HG03175 (cell line): ENCODE data around the gene KLHL10.

Experiments used
- ATAC-seq: cut with Tn5 transposase; IDR thresholded peaks from one replicate; pipeline ENCODE4 v1.9.1; 2021; ENCODE audit warnings: mild to moderate bottlenecking, moderate library complexity; ENCODE audit not compliant: unreplicated experiment

The KLHL10 gene

GRCh38 chr17:41837761-41838538 lies at the start of gene KLHL10:
Gene KLHL10 (plus strand): TSS chr17:41837825. CDS start chr17:41837933, 108 bp downstream.
- ATAC-seq, result no peak

- ATAC-seq, result no peak
Observed at GRCh38 chr17:41792845-41793783, 44.5 kb upstream of the KLHL10 start.

GRCh38 chr17:41793784-41794539 lies 43.7 kb upstream of the KLHL10 start:
- ATAC-seq, result no peak

GRCh38 chr17:41794540-41794975 lies 43.1 kb upstream of the KLHL10 start:
- ATAC-seq, result no peak

- no peak for ATAC-seq
Observed at GRCh38 chr17:41796121-41796895, 41.3 kb upstream of the KLHL10 start.

GRCh38 chr17:41797377-41797776 lies 40.2 kb upstream of the KLHL10 start:
- ATAC-seq, result no peak

- no peak for ATAC-seq
Observed at GRCh38 chr17:41799366-41799765, 38.3 kb upstream of the KLHL10 start.

GRCh38 chr17:41800601-41801373 lies 36.8 kb upstream of the KLHL10 start:
- no peak for ATAC-seq

- no peak for ATAC-seq
Observed at GRCh38 chr17:41801374-41802271, 36.0 kb upstream of the KLHL10 start.

- ATAC-seq, result no peak
Observed at GRCh38 chr17:41803049-41804020, 34.3 kb upstream of the KLHL10 start.

- ATAC-seq, result no peak
Observed at GRCh38 chr17:41806685-41807445, 30.8 kb upstream of the KLHL10 start.

GRCh38 chr17:41810659-41811548 lies 26.7 kb upstream of the KLHL10 start:
- no peak for ATAC-seq

GRCh38 chr17:41811549-41812380 lies 25.9 kb upstream of the KLHL10 start, which contains the start of gene P3H4:
Gene P3H4 (minus strand): TSS chr17:41811949. CDS start chr17:41811915, 34 bp downstream.
- ATAC-seq, result peak; percentile 68

GRCh38 chr17:41812381-41813151 lies 25.1 kb upstream of the KLHL10 start, which contains the start of gene FKBP10:
Gene FKBP10 (plus strand): TSS chr17:41813004. CDS start chr17:41813035, 31 bp downstream.
- ATAC-seq, result no peak
